GM18526 (cell line): ENCODE results near the gene ITGB1.

Experiments
- POLR2A ChIP-seq: IDR thresholded peaks from 3 replicates; pipeline ENCODE4 v1.6.1; 2011; ENCODE audit not compliant: insufficient read length; ENCODE audit errors: extremely low read depth

The ITGB1 gene

GRCh38 chr10:32959006-32959920 is 1.2 kb upstream of the ITGB1 start:
- no peak for TF ChIP-seq POLR2A

- TF ChIP-seq POLR2A: no peak
Measured at GRCh38 chr10:32957341-32958084, 517 bp downstream of the ITGB1 start.

GRCh38 chr10:32956365-32957197 is 1.4 kb downstream of the ITGB1 start:
- TF ChIP-seq POLR2A: no peak

- TF ChIP-seq POLR2A: no peak
Measured at GRCh38 chr10:32955790-32956189, 2.2 kb downstream of the ITGB1 start.

GRCh38 chr10:32955299-32955772 is 2.7 kb downstream of the ITGB1 start:
- no peak for TF ChIP-seq POLR2A

- no peak for TF ChIP-seq POLR2A
Measured at GRCh38 chr10:32954545-32955298, 3.3 kb downstream of the ITGB1 start.

GRCh38 chr10:32954080-32954479 is 4.0 kb downstream of the ITGB1 start:
- no peak for TF ChIP-seq POLR2A

GRCh38 chr10:32953277-32953927 is 4.6 kb downstream of the ITGB1 start:
- no peak for TF ChIP-seq POLR2A

- TF ChIP-seq POLR2A: no peak
Measured at GRCh38 chr10:32952541-32953276, 5.3 kb downstream of the ITGB1 start.

- no peak for TF ChIP-seq POLR2A
Measured at GRCh38 chr10:32952094-32952493, 5.9 kb downstream of the ITGB1 start.

GRCh38 chr10:32951111-32951510 is 6.9 kb downstream of the ITGB1 start:
- no peak for TF ChIP-seq POLR2A

- no peak for TF ChIP-seq POLR2A
Measured at GRCh38 chr10:32950591-32951108, 7.4 kb downstream of the ITGB1 start.

- TF ChIP-seq POLR2A: no peak
Measured at GRCh38 chr10:32949221-32949678, 8.8 kb downstream of the ITGB1 start.
